Transverse colon (tissue), 4 donors: ENCODE data around the gene PHAX.

Experiments
- POLR2A ChIP-seq: fragments of 450-650 bp; IDR thresholded peaks from one replicate; pipeline ENCODE4 v1.6.1; 2016; ENCODE audit warnings: antibody characterized with exemption, mild to moderate bottlenecking, moderate library complexity
- POLR2AphosphoS5 ChIP-seq, 3 donors: sonication (generic); formaldehyde crosslinking; IDR thresholded peaks; one replicate each; pipeline ENCODE4 v1.6.1; 2016; ENCODE audit warnings: antibody characterized with exemption in 3 of 3
- TF ChIP-seq, protein P1 (sequence below), 5 experiments: fragments of 200-600 bp in 3 of 5; fragments of 450-650 bp in 2 of 5; sonication (generic) in 3 of 5; IDR thresholded peaks; 1 replicate in 2 of 5; 2 replicates in 3 of 5; pipeline ENCODE4 v1.5.1; 2016 to 2017; ENCODE audit warnings: antibody characterized with exemption in 5 of 5, inconsistent platforms in 3 of 5, mild to moderate bottlenecking in 2 of 5, moderate library complexity in 1 of 5

DNA sequence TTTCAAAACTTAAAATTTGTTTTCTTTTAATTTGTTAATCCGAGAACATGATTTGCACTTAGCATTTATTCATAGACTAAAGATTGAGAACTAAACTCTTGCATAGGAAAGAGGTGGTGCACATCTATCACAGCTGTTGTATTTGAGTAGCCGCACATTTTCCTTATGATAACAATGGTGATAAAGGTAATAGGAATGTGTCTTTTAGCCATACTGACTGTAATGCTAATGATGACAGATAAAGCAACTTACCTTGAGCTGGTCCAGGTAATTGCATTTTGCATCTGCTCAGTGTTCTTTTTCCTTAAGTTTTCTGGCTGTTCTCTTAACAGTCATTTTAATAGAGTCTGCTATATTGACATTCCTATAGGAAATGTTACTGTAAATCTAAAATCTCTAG, 19.0 kb downstream of the PHAX start:
- TF ChIP-seq, protein P1, sequence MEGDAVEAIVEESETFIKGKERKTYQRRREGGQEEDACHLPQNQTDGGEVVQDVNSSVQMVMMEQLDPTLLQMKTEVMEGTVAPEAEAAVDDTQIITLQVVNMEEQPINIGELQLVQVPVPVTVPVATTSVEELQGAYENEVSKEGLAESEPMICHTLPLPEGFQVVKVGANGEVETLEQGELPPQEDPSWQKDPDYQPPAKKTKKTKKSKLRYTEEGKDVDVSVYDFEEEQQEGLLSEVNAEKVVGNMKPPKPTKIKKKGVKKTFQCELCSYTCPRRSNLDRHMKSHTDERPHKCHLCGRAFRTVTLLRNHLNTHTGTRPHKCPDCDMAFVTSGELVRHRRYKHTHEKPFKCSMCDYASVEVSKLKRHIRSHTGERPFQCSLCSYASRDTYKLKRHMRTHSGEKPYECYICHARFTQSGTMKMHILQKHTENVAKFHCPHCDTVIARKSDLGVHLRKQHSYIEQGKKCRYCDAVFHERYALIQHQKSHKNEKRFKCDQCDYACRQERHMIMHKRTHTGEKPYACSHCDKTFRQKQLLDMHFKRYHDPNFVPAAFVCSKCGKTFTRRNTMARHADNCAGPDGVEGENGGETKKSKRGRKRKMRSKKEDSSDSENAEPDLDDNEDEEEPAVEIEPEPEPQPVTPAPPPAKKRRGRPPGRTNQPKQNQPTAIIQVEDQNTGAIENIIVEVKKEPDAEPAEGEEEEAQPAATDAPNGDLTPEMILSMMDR (IDR thresholded peaks at IDR 0.05): no peak
- TF ChIP-seq POLR2AphosphoS5 (IDR thresholded peaks at IDR 0.05): no peak
- no peak for TF ChIP-seq POLR2A
